K562 (cell line): ENCODE measurements around the gene WDR27.

Experiments
- SMARCA4 ChIP-seq: fragments of 450-650 bp; IDR thresholded peaks from 2 replicates; pipeline ENCODE4 v1.6.1; 2016
- USF1 ChIP-seq: sonication (generic); formaldehyde crosslinking; IDR thresholded peaks from 2 replicates; pipeline ENCODE4 v1.9.0; 2022; ENCODE audit warnings: mild to moderate bottlenecking, missing genetic modification reagents
- ZBTB43 ChIP-seq: sonication (generic); formaldehyde crosslinking; IDR thresholded peaks from 2 replicates; pipeline ENCODE4 v1.8.0; 2023; ENCODE audit warnings: mild to moderate bottlenecking, missing genetic modification reagents

- TF ChIP-seq ZBTB43 (CRISPR knock-in tag) (no peak), SMARCA4 (no peak), USF1 (CRISPR knock-in tag) (no peak)
Measured at GRCh38 chr6:169653691-169654090, 48.1 kb downstream of the WDR27 start.
